SK-N-SH treated with all-trans-retinoic acid at 6 μM for 48 hours (cell line): Measurements from ENCODE around the gene SERPINA3.

Experiments used
- CREB5 ChIP-seq: fragments of 250-450 bp; sonication (Bioruptor Pico); IDR thresholded peaks from 2 replicates; pipeline ENCODE4 v1.5.1; 2020; ENCODE audit warnings: low read depth, mild to moderate bottlenecking, moderate library complexity
- CSDC2 ChIP-seq: fragments of 250-450 bp; sonication (Bioruptor Pico); IDR thresholded peaks from 2 replicates; pipeline ENCODE4 v1.5.0; 2020; ENCODE audit warnings: mild to moderate bottlenecking, moderate library complexity
- ESRRG ChIP-seq: fragments of 250-450 bp; sonication (Bioruptor Pico); IDR thresholded peaks from 2 replicates; pipeline ENCODE4 v1.6.1; 2021; ENCODE audit warnings: mild to moderate bottlenecking
- GLIS3 ChIP-seq: fragments of 250-450 bp; sonication (Bioruptor Pico); IDR thresholded peaks from 2 replicates; pipeline ENCODE4 v1.5.0; 2020; ENCODE audit warnings: mild to moderate bottlenecking, moderate library complexity
- ISL1 ChIP-seq: fragments of 250-450 bp; sonication (Bioruptor Pico); IDR thresholded peaks from 2 replicates; pipeline ENCODE4 v2.1.2; 2022; ENCODE audit warnings: mild to moderate bottlenecking, moderate library complexity
- OSR1 ChIP-seq: fragments of 250-450 bp; sonication (Bioruptor Pico); IDR thresholded peaks from 2 replicates; pipeline ENCODE4 v1.8.0; 2022; ENCODE audit warnings: moderate library complexity, mild to moderate bottlenecking, inconsistent platforms
- PATZ1 ChIP-seq: fragments of 250-450 bp; sonication (Bioruptor Pico); IDR thresholded peaks from 2 replicates; pipeline ENCODE4 v1.8.0; 2020; ENCODE audit warnings: mild to moderate bottlenecking, moderate library complexity, borderline replicate concordance
- TSHZ2 ChIP-seq: fragments of 250-450 bp; sonication (Bioruptor Pico); IDR thresholded peaks from 2 replicates; pipeline ENCODE4 v1.5.0; 2020; ENCODE audit warnings: mild to moderate bottlenecking, moderate library complexity
- TF ChIP-seq, protein P1 (sequence below): fragments of 250-450 bp; sonication (Bioruptor Pico); IDR thresholded peaks from 2 replicates; pipeline ENCODE4 v1.5.1; 2021; ENCODE audit warnings: mild to moderate bottlenecking, moderate library complexity
- TF ChIP-seq, protein P2 (sequence below): fragments of 250-450 bp; sonication (Bioruptor Pico); IDR thresholded peaks from 2 replicates; pipeline ENCODE4 v1.8.0; 2021; ENCODE audit warnings: low read depth, mild to moderate bottlenecking, moderate library complexity, borderline replicate concordance

DNA sequence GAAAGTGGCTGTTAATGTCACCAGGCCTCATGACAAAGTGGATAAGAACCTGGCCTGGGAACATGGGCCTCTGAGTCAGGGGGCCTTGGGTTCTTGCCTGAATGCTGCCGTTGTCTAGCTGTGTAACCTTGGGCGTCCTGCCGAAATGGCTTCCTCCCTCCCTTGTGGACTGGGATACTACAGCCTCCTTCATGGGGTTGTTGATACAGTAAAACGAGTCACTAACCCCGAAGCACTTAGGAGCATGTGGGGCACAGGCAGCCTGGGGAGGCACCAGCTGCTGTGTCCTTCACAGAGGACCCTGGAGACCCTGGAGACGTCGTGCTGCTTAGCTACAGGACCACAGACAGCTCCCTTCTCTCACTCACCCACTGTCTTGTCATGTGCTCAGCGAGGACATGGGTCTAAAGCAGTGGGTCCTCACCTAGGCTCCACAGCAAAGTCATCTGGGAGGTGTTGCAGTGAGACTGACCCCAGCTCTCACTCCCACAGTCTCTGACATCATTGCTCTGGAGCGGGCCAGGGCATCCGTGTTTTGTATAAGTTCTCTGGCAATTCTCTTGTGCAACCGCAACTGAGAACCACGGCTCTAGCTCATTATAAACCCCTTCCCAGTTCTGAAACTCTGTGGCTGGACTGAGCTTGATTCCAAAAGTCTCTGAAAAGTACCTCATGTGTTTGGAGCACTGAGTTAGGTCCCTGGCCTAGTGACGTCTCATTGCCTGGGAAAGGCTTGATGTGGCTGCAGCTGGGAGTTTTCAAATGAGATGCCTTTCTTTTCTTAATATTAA, 42.1 kb downstream of the SERPINA3 start:
- TF ChIP-seq TSHZ2 (CRISPR knock-in tag), result no peak
- TF ChIP-seq, protein P1, sequence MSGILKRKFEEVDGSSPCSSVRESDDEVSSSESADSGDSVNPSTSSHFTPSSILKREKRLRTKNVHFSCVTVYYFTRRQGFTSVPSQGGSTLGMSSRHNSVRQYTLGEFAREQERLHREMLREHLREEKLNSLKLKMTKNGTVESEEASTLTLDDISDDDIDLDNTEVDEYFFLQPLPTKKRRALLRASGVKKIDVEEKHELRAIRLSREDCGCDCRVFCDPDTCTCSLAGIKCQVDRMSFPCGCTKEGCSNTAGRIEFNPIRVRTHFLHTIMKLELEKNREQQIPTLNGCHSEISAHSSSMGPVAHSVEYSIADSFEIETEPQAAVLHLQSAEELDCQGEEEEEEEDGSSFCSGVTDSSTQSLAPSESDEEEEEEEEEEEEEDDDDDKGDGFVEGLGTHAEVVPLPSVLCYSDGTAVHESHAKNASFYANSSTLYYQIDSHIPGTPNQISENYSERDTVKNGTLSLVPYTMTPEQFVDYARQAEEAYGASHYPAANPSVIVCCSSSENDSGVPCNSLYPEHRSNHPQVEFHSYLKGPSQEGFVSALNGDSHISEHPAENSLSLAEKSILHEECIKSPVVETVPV (CRISPR knock-in tag), result no peak
- TF ChIP-seq ISL1, result no peak
- TF ChIP-seq PATZ1 (CRISPR knock-in tag), result no peak
- TF ChIP-seq CREB5 (CRISPR knock-in tag), result no peak
- TF ChIP-seq, protein P2, sequence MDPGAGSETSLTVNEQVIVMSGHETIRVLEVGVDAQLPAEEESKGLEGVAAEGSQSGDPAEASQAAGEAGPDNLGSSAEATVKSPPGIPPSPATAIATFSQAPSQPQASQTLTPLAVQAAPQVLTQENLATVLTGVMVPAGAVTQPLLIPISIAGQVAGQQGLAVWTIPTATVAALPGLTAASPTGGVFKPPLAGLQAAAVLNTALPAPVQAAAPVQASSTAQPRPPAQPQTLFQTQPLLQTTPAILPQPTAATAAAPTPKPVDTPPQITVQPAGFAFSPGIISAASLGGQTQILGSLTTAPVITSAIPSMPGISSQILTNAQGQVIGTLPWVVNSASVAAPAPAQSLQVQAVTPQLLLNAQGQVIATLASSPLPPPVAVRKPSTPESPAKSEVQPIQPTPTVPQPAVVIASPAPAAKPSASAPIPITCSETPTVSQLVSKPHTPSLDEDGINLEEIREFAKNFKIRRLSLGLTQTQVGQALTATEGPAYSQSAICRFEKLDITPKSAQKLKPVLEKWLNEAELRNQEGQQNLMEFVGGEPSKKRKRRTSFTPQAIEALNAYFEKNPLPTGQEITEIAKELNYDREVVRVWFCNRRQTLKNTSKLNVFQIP (CRISPR knock-in tag), result no peak
- TF ChIP-seq GLIS3 (CRISPR knock-in tag), result no peak
- no peak for TF ChIP-seq ESRRG
- no peak for TF ChIP-seq CSDC2 (CRISPR knock-in tag)
- TF ChIP-seq OSR1 (CRISPR knock-in tag), result no peak
